HG03097 (cell line): Measurements from ENCODE around the gene COL27A1.

Experiments used
- ATAC-seq: cut with Tn5 transposase; IDR thresholded peaks from one replicate; pipeline ENCODE4 v1.9.1; 2021; ENCODE audit not compliant: unreplicated experiment, low FRiP score

COL27A1 gene

GRCh38 chr9:114202849-114203248 is 47.5 kb downstream of the COL27A1 start:
- ATAC-seq = no peak

DNA sequence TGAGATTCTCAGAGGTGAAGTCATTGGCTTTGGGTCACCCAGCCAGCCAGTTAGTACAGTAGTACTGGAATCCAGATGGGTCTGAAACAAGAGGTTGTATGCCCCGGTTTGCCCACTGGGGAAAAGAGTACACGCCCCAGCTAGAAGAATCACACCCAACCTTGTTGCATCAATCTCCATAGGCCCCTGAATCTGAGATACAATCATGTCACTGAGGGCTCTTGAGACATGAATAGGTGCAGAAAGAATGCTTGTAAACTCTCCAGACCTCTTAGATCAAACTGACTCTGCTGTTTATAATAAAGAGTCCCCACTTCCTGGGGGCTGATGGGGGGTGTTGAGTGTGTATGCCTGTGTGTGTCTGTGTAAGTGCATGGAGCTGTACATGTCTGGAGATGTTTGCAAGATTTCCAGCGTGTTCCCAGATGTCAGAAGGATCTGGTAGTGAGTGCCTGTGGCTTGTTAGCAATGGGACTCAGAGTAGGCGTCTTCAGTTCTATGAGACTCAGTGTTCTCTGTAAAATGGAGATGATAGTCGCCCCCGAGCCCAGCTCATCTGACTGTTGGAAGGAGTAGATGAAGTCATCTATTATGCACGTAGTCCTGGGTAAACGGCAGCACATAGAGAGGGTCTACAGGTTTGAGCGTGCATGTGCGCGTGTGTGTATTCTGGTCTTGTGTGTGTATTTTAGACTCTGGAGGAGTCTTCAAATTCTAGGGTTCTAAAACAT is 48.2 kb downstream of the COL27A1 start:
- ATAC-seq = no peak

DNA sequence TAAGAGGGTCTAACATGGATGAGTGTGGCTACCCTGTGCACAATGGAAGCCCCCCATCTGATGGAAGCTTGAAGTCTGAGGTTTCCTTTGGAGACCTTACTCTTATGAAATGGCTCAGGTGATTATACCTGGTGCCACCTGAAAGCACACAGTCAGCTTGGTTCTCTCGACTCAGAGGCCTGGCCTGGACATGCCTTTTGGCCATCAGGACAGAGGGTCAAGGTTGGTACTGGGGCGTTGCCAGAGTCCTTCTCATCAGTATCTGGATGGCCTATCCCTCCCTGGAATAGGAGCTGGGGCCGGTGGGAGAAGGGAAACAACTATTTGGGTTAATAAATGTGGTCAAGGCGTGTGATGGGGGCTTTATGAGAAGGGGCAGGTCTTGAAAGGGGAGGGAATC is 48.9 kb downstream of the COL27A1 start:
- ATAC-seq = no peak

- no peak for ATAC-seq
These were observed 50.1 kb downstream of the COL27A1 start for GRCh38 chr9:114205171-114206015.

- ATAC-seq = no peak
These were observed 51.0 kb downstream of the COL27A1 start for GRCh38 chr9:114206221-114206789.

DNA sequence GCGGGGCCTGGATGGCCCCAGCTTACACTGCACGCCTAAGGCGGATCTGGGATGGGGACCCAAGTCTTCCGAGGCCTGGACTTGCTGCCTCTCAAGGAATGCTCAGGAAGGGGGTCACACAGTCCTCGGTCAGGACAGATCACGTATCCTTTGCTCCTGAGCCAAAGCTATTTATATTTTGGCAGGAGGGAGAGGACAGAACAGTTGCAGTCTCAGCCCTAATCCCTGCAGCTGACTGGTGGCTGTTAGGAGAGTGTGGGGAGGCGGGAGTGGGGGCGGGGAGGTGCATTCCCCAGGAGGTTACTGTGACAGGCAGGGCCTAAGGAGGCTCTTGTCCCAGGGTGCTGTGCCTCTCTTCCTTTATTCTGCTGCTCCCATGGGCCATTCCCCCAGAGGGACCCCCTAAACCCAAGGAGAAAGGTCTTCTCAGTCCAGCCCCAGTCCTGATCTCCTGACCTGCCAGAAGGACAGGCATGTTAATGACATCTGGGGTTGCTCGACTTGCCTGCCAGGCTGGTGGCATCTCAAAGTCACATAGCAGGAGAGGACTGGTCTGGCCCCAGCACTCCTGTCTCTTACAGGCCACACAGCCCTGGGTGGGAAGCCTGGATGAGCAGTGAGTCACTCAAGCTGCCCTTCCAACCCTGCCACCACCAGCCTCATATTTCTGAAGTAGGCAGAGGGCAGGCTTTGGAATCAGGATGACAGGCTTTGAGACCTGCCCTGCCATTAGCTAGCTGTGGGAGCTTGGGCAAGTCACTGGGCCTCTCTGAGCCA is 51.9 kb downstream of the COL27A1 start:
- no peak for ATAC-seq

DNA sequence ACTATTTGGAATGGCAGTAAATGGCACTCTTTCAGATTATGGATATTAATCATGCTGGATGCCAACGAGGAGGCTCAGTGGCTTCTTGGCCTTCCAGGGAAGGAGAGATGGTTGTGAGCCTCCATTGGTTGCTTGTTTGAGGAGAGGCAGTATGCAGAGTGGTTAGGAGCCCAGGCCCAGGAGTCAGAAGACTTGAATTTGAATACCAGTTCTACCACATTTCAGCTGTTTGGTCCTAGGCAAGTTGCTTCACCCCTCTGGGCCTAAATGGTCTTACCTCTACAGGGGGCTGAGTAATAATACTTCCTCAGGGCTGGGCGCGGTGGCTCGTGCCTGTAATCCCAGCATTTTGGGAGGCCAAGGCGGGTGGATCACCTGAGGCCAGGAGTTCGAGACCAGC is 52.5 kb downstream of the COL27A1 start:
- no peak for ATAC-seq

DNA sequence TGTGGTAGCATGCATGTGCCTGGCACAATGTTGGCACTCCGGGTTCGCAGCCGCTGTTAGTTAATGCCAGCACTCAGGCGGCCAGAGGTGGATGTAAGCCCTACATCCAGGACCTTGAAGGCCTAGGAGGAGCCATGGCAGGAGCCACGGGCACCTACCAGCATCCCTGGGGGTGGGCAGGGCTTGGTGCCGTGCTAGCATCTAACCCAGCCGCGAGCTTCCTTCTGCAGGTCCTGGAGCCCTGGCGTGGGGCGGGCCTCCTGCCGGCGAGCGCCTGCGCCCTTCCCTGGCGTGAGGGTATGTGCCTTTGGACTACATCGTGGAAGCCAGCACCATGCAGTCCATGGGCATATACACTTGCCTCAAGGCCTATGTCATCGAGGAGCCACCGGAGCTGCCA is 53.8 kb downstream of the COL27A1 start:
- no peak for ATAC-seq

GRCh38 chr9:114210136-114210535 is 54.8 kb downstream of the COL27A1 start:
- ATAC-seq = no peak

- no peak for ATAC-seq
These were observed 55.4 kb downstream of the COL27A1 start for GRCh38 chr9:114210691-114211276.

DNA sequence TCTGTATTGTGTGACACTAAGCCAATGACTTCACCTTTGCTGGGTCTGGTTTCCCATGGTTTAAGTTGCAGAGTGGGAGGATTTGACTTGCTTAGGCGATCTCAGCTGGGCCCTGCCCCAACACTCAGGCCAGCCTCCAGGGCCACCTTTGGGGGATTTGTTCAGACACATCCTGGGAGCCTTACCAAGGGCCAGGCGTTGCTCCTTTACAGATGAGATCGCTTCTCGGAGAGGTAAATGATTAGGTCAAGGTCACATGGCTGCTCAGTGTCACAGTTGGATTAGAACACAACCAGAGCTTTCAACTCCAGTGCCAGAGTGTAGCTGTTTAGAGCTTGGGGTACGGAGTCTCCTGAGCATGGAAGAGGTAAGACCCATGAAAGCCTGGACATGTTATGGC is 57.5 kb downstream of the COL27A1 start:
- no peak for ATAC-seq

DNA sequence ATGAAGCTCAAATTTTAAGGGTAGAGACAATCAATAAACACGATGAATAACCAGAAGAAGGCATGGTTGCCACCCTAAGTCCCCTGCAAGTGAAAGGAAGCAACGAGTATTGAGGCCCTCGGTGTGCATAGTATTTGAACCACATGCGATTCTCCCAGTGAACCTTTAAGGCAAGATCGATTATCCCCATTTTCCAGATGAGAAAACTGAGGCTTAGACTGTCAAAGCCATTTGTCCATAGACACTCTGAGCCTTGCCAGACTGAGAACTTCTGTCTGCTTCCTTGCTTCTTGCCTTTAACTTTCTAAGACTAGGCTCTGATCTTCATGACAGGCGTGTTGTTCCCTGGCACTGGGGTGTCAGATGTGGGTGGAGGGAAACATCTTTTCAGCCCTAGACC is 58.2 kb downstream of the COL27A1 start:
- no peak for ATAC-seq

DNA sequence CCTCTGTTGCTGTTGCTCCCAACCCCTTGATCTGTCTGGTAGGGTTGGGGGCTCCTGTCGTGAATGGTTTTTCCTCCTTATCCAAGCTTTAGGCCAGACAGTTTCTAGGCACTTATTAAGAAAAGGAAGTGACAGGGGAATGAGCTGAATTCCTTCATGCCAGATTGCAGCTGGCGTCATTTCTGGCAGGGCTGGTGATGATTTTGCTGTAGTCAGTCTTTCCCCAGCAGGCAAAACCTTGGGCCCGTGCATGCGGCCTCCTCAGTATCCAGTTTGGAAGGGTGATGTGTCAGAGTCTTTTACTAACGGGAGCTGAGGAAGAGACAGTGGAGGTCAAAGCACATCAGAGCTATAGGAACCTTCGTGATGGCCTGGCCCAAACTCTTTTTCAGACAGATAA is 58.8 kb downstream of the COL27A1 start:
- no peak for ATAC-seq

DNA sequence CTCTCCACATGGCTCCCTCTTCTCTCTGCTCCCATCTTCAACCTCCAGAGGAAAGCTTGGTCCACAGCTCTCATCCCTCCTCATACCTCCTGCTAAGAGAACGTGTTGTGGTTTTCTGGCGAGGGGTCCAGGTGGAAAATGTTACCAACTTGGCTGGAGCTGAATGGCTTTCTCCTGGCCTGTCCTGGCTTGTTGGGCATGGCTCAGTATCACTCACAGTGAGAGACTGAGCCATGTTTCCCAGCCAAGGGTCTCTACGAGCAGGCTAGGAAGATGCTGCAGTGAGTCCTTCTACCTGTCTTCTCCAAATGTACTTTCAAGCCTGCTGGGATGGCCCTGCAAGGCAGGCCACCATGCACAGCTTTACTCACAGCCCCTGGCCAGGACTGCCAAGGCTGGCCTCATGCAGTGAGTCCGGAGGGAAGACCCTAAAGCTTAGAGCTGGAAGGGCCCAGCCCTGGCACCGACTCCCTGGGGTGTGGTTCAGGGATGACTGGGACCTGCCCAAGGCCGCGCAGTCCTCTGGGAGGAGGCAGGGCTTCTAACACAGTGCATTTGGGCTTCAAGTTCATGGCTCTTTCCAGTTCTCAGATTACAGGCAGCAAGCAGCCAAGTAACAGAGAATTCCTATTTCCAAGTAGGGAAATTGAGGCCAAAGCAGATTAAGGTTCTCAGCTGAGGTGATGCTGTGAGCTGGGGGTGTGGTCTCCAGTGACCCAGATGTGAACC is 59.5 kb downstream of the COL27A1 start:
- ATAC-seq = no peak

GRCh38 chr9:114216081-114216480 is 60.7 kb downstream of the COL27A1 start:
- no peak for ATAC-seq

DNA sequence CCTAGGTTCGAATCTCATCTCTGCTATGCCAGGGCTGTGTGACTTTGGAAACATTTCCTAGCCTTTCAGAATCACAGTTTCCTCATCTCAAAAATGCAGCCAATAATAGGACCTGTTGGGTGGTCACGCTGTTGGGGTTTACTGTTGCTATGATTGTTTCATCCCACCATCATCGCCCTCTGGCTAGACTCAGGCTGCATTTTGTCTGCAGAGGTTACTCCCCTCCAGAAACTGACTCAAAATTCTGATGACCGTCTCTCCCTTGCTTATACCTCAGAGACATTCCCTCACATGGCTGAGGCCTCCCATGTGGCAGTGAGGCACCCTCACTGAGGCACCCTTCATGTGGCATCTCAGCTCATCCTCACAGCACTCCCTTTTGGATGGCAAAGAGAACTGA is 61.6 kb downstream of the COL27A1 start:
- no peak for ATAC-seq

DNA sequence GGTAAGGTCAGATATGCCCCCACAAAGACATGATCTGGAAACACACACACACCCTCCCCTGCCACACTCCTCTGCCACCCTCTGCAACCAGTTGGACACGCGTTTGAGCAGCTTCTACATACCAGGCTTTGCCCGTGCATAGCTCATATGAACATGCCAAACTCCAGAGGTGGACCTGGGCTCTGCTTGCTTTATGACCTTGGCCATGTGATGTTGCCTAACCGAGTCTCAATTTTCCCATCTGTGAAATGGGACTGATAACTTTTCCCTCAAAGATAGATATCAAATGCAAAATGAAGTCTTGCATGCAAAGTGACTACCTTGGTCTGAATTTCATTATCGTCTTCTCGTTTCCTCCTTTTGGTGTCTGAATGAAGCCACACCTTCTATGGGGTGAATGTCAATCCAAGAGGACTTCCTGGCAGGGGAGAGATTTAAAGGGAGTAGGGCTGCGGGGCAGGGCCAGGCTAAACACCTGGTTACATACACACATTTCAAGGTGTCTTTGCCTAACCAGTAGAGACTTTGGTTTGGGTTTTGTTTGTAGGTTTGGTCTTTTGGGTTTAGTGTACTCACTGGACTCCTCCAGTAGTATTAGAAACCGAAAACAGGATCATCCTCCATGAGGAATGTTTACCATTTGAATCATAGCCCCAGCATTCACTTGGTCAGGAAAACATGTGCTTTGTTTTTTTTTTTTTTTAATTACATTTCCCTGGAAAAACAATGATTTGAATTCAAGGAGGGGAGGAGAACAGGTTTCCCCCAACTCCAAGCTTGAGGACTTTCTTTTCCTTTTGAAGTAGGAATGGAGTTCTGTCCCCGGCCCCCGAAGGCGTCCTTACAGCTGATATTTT is 63.2 kb downstream of the COL27A1 start:
- ATAC-seq = no peak

GRCh38 chr9:114220061-114220541 is 64.8 kb downstream of the COL27A1 start:
- no peak for ATAC-seq
